Activated naive CD4-positive, alpha-beta T cell treated with anti-CD3 and anti-CD28 coated beads, Interleukin-2, amount 10 ng/mL, durations not matched to agents 7 days and 5 days (primary cell): ENCODE data around the gene ARHGAP11A.

Experiments
- CTCF ChIA-PET: fragments of 350-600 bp; sonication (Branson Sonifier 250); formaldehyde crosslinking; loops from one replicate; lab custom pipeline; 2021; ENCODE audit warnings: antibody characterized with exemption; lab: Charles Lee
- DNase-seq: peaks from one replicate; pipeline ENCODE4 v3.0.0-alpha.2; 2020
- H3K27ac Mint-ChIP-seq: one replicate; pipeline ENCODE4 v1.8.0; 2021; ENCODE audit warnings: mild to moderate bottlenecking, moderate library complexity, mixed read lengths
- H3K27me3 Mint-ChIP-seq: one replicate; pipeline ENCODE4 v1.8.0; 2021; ENCODE audit warnings: mild to moderate bottlenecking, mixed read lengths
- H3K36me3 Mint-ChIP-seq: one replicate; pipeline ENCODE4 v1.8.0; 2021; ENCODE audit warnings: mixed read lengths
- H3K4me1 Mint-ChIP-seq: one replicate; pipeline ENCODE4 v1.8.0; 2021; ENCODE audit warnings: mixed read lengths
- H3K4me3 Mint-ChIP-seq: one replicate; pipeline ENCODE4 v1.8.0; 2021; ENCODE audit warnings: mild to moderate bottlenecking, moderate library complexity, mixed read lengths
- H3K9me3 Mint-ChIP-seq: one replicate; pipeline ENCODE4 v1.8.0; 2021; ENCODE audit warnings: mixed read lengths

The ARHGAP11A gene

GRCh38 chr15:32642667-32643435 is 27.5 kb downstream of the ARHGAP11A start:
- H3K36me3 Mint-ChIP-seq, result peaks cover 34% of the 10 kb centered on the region
- no peaks in the 10 kb centered on the region for H3K27me3 Mint-ChIP-seq
- H3K9me3 Mint-ChIP-seq, result no peaks in the 10 kb centered on the region
- no peak for DNase-seq
- no peak overlapping the region for H3K4me3 Mint-ChIP-seq
- H3K4me1 Mint-ChIP-seq, result peaks cover 5% of the 10 kb centered on the region
- CTCF ChIA-PET, result no interaction called here
- H3K27ac Mint-ChIP-seq, result no peak overlapping the region

GRCh38 chr15:32643907-32644445 is 28.7 kb downstream of the ARHGAP11A start:
- no peak for DNase-seq
- no peaks in the 10 kb centered on the region for H3K27me3 Mint-ChIP-seq
- H3K4me3 Mint-ChIP-seq, result no peak overlapping the region
- CTCF ChIA-PET, result interaction anchor here (0.7 to 1.2 kb wide), 2 partner anchors 10 to 11 kb away, joined by 3 read pairs; no protein-coding TSS in a partner anchor
- H3K9me3 Mint-ChIP-seq, result no peaks in the 10 kb centered on the region
- H3K4me1 Mint-ChIP-seq, result peaks cover 5% of the 10 kb centered on the region
- no peak overlapping the region for H3K27ac Mint-ChIP-seq
- H3K36me3 Mint-ChIP-seq, result peaks cover 40% of the 10 kb centered on the region

GRCh38 chr15:32646291-32646690 is 31.0 kb downstream of the ARHGAP11A start:
- CTCF ChIA-PET, result no interaction called here
- no peak overlapping the region for H3K4me3 Mint-ChIP-seq
- H3K27me3 Mint-ChIP-seq, result no peaks in the 10 kb centered on the region
- no peak overlapping the region for H3K27ac Mint-ChIP-seq
- H3K36me3 Mint-ChIP-seq, result peaks cover 36% of the 10 kb centered on the region
- no peak for DNase-seq
- no peaks in the 10 kb centered on the region for H3K9me3 Mint-ChIP-seq
- peaks cover 5% of the 10 kb centered on the region for H3K4me1 Mint-ChIP-seq

- Mint-ChIP-seq H3K27me3 (no peaks in the 10 kb centered on the region), H3K4me3 (no peak overlapping the region), H3K27ac (no peak overlapping the region), H3K9me3 (no peaks in the 10 kb centered on the region), H3K36me3 (peaks cover 50% of the 10 kb centered on the region), H3K4me1 (peaks cover 8% of the 10 kb centered on the region)
- no peak for DNase-seq
- CTCF ChIA-PET, result interaction anchor here (0.6 to 2.3 kb wide), 2 partner anchors 13 to 1144 kb away, joined by 3 to 13 read pairs; no protein-coding TSS in a partner anchor
Measured at GRCh38 chr15:32649342-32649741, 34.0 kb downstream of the ARHGAP11A start.

GRCh38 chr15:32651229-32651837 is 36.0 kb downstream of the ARHGAP11A start:
- peak; percentile 64 for DNase-seq
- Mint-ChIP-seq H3K4me1 (peaks cover 9% of the 10 kb centered on the region), H3K27me3 (no peaks in the 10 kb centered on the region), H3K36me3 (peaks cover 47% of the 10 kb centered on the region), H3K27ac (no peak overlapping the region), H3K4me3 (no peak overlapping the region), H3K9me3 (no peaks in the 10 kb centered on the region)
- CTCF ChIA-PET, result interaction anchor here (0.8 to 1.9 kb wide), 6 partner anchors 10 to 342 kb away, joined by 3 to 15 read pairs (median 4); partner anchors contain the start of gene SCG5

- Mint-ChIP-seq H3K27me3 (no peaks in the 10 kb centered on the region), H3K27ac (no peak overlapping the region), H3K36me3 (peaks cover 49% of the 10 kb centered on the region), H3K4me3 (no peak overlapping the region), H3K4me1 (peaks cover 14% of the 10 kb centered on the region), H3K9me3 (no peaks in the 10 kb centered on the region)
- CTCF ChIA-PET, result interaction anchor here (1.0 kb wide), 1 partner anchor 11 kb away, joined by 4 read pairs; no protein-coding TSS in a partner anchor
- DNase-seq, result no peak
Measured at GRCh38 chr15:32652178-32652577, 36.9 kb downstream of the ARHGAP11A start.

GRCh38 chr15:32656091-32656490 is 40.8 kb downstream of the ARHGAP11A start:
- Mint-ChIP-seq H3K4me3 (no peak overlapping the region), H3K36me3 (peaks cover 33% of the 10 kb centered on the region), H3K4me1 (peaks cover 17% of the 10 kb centered on the region)

GRCh38 chr15:32656496-32656895 is 41.2 kb downstream of the ARHGAP11A start:
- no peaks in the 10 kb centered on the region for H3K9me3 Mint-ChIP-seq
- CTCF ChIA-PET, result interaction anchor here (1.8 kb wide), 1 partner anchor 39 kb away, joined by 4 read pairs; no protein-coding TSS in a partner anchor
- no peak overlapping the region for H3K4me3 Mint-ChIP-seq
- H3K27me3 Mint-ChIP-seq, result no peaks in the 10 kb centered on the region
- H3K36me3 Mint-ChIP-seq, result peaks cover 28% of the 10 kb centered on the region
- peaks cover 16% of the 10 kb centered on the region for H3K4me1 Mint-ChIP-seq
- H3K27ac Mint-ChIP-seq, result no peak overlapping the region
- DNase-seq, result no peak

More at GRCh38 chr15:32656091-32656490, 40.8 kb downstream of the ARHGAP11A start:
- no peak overlapping the region for H3K27ac Mint-ChIP-seq
- H3K9me3 Mint-ChIP-seq, result no peaks in the 10 kb centered on the region
- no peak for DNase-seq
- CTCF ChIA-PET, result interaction anchor here (1.8 kb wide), 1 partner anchor 38 kb away, joined by 4 read pairs; no protein-coding TSS in a partner anchor
- no peaks in the 10 kb centered on the region for H3K27me3 Mint-ChIP-seq

- Mint-ChIP-seq H3K36me3 (peaks cover 22% of the 10 kb centered on the region), H3K9me3 (no peaks in the 10 kb centered on the region), H3K4me1 (peaks cover 14% of the 10 kb centered on the region), H3K4me3 (no peak overlapping the region), H3K27me3 (no peaks in the 10 kb centered on the region), H3K27ac (peak overlapping the region; percentile 2)
- CTCF ChIA-PET, result no interaction called here
- peak; percentile 34 for DNase-seq
Measured at GRCh38 chr15:32657198-32657883, 42.0 kb downstream of the ARHGAP11A start.

GRCh38 chr15:32657941-32658340 is 42.6 kb downstream of the ARHGAP11A start:
- H3K36me3 Mint-ChIP-seq, result peaks cover 24% of the 10 kb centered on the region
- DNase-seq, result no peak
- H3K4me3 Mint-ChIP-seq, result no peak overlapping the region
- H3K4me1 Mint-ChIP-seq, result peaks cover 14% of the 10 kb centered on the region
- H3K27me3 Mint-ChIP-seq, result no peaks in the 10 kb centered on the region
- no peak overlapping the region for H3K27ac Mint-ChIP-seq
- H3K9me3 Mint-ChIP-seq, result no peaks in the 10 kb centered on the region
- CTCF ChIA-PET, result interaction anchor here (1.3 kb wide), 1 partner anchor 8 kb away, joined by 4 read pairs; no protein-coding TSS in a partner anchor

- Mint-ChIP-seq H3K27ac (no peak overlapping the region), H3K9me3 (no peaks in the 10 kb centered on the region), H3K36me3 (peaks cover 17% of the 10 kb centered on the region), H3K4me1 (peaks cover 14% of the 10 kb centered on the region), H3K4me3 (no peak overlapping the region), H3K27me3 (no peaks in the 10 kb centered on the region)
- DNase-seq, result no peak
- CTCF ChIA-PET, result interaction anchor here (0.9 to 1.3 kb wide), 4 partner anchors 9 to 337 kb away, joined by 3 to 5 read pairs (median 4); no protein-coding TSS in a partner anchor
Measured at GRCh38 chr15:32659340-32660155, 44.2 kb downstream of the ARHGAP11A start.

GRCh38 chr15:32663671-32664070 is 48.4 kb downstream of the ARHGAP11A start:
- H3K27me3 Mint-ChIP-seq, result no peaks in the 10 kb centered on the region
- CTCF ChIA-PET, result interaction anchor here (1.1 to 3.6 kb wide), 5 partner anchors 11 to 332 kb away, joined by 4 to 16 read pairs (median 9); no protein-coding TSS in a partner anchor
- no peak overlapping the region for H3K4me3 Mint-ChIP-seq
- H3K4me1 Mint-ChIP-seq, result no peaks in the 10 kb centered on the region
- no peaks in the 10 kb centered on the region for H3K9me3 Mint-ChIP-seq
- H3K27ac Mint-ChIP-seq, result no peak overlapping the region
- no peak for DNase-seq
- peaks cover 8% of the 10 kb centered on the region for H3K36me3 Mint-ChIP-seq

GRCh38 chr15:32664796-32665195 is 49.5 kb downstream of the ARHGAP11A start:
- Mint-ChIP-seq H3K36me3 (peaks cover 8% of the 10 kb centered on the region), H3K9me3 (no peaks in the 10 kb centered on the region), H3K4me1 (no peaks in the 10 kb centered on the region), H3K27ac (no peak overlapping the region), H3K27me3 (no peaks in the 10 kb centered on the region), H3K4me3 (no peak overlapping the region)
- CTCF ChIA-PET, result interaction anchor here (1.9 kb wide), 1 partner anchor 10 kb away, joined by 5 read pairs; no protein-coding TSS in a partner anchor
- DNase-seq, result no peak
